GM19023 (cell line): ENCODE data around the gene ZNF329.

ENCODE experiments used
- ATAC-seq: cut with Tn5 transposase; IDR thresholded peaks from one replicate; pipeline ENCODE4 v1.9.1; 2021; ENCODE audit warnings: mild to moderate bottlenecking, moderate library complexity; ENCODE audit not compliant: unreplicated experiment

The ZNF329 gene

GRCh38 chr19:58079792-58080191 is 70.8 kb downstream of the ZNF329 start:
- ATAC-seq, result no peak
